BJ (cell line): Measurements from ENCODE around the gene DNM1L. TPM values are rescaled to one million over a fixed set of nuclear protein-coding genes. Genes with fewer than 3 reads are reported as not detected.

Experiments
- CTCF ChIA-PET: fragments of 350-600 bp; formaldehyde crosslinking; extraction: SDS; loops from one replicate; lab custom pipeline; 2021; ENCODE audit warnings: antibody characterized with exemption, inconsistent platforms; lab: Yijun Ruan, JAX
- POLR2A ChIA-PET: fragments of 300-600 bp; sonication (Branson Sonifier 250); formaldehyde crosslinking; extraction: SDS; loops from one replicate; lab custom pipeline; 2021; ENCODE audit warnings: antibody characterized with exemption; lab: Charles Lee
- DNase-seq: peaks from one replicate; pipeline ENCODE4 v3.0.0-alpha.2; 2011; ENCODE audit warnings: low read depth
- H3K27me3 ChIP-seq: 2 replicates; pipeline ENCODE4 v1.6.0; 2011; ENCODE audit warnings: low read length; ENCODE audit not compliant: control insufficient read depth, insufficient read depth
- H3K36me3 ChIP-seq: 2 replicates; pipeline ENCODE4 v1.5.1; 2011; ENCODE audit warnings: low read length; ENCODE audit not compliant: control insufficient read depth, insufficient read depth
- H3K4me3 ChIP-seq: 2 replicates; pipeline ENCODE4 v1.5.1; 2011; ENCODE audit warnings: low read depth, mild to moderate bottlenecking, control low read depth, low read length
- polyA plus RNA-seq: library from polyadenylated mRNA; depleted of rRNA; stranded (reverse); fragments of >200 nt; gene quantifications from 2 replicates; pipeline ENCODE4 v1.2.3, GENCODE V29; 2011
- TF ChIP-seq, protein P1 (sequence below): IDR thresholded peaks from 2 replicates; pipeline ENCODE4 v1.5.1; 2011; ENCODE audit warnings: low read depth, mild to moderate bottlenecking, control low read depth, inconsistent platforms, low read length, moderate library complexity; ENCODE audit not compliant: insufficient read depth

DNM1L gene
- polyA plus RNA-seq, 1 experiment: 27.4 TPM

DNA sequence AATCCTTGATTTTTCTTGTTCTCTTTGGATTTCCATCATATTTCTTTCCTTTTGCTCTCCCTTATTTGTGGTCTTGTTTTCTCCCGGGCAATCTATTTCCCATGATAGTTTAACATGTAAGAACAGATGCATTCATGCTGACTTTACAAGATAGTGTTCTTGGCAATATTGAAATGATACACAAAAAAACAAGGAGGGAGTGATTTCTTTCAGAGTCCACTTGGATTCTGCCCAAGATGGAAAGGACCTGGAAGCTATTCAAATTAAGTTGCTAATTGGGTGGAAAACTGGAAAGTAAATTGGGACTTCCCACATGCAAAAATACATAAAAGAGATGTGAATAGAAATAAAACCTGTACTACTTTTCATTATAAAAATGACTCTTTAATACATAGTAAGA lies 91.0 kb downstream of the DNM1L start:
- no peak for DNase-seq
- POLR2A ChIA-PET: interaction anchor here (0.6 kb wide), 1 partner anchor 8 kb away, joined by 3 read pairs; no protein-coding TSS in a partner anchor
- TF ChIP-seq, protein P1, sequence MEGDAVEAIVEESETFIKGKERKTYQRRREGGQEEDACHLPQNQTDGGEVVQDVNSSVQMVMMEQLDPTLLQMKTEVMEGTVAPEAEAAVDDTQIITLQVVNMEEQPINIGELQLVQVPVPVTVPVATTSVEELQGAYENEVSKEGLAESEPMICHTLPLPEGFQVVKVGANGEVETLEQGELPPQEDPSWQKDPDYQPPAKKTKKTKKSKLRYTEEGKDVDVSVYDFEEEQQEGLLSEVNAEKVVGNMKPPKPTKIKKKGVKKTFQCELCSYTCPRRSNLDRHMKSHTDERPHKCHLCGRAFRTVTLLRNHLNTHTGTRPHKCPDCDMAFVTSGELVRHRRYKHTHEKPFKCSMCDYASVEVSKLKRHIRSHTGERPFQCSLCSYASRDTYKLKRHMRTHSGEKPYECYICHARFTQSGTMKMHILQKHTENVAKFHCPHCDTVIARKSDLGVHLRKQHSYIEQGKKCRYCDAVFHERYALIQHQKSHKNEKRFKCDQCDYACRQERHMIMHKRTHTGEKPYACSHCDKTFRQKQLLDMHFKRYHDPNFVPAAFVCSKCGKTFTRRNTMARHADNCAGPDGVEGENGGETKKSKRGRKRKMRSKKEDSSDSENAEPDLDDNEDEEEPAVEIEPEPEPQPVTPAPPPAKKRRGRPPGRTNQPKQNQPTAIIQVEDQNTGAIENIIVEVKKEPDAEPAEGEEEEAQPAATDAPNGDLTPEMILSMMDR: no peak
- Histone ChIP-seq H3K36me3 (no peaks in the 10 kb centered on the region), H3K27me3 (no peaks in the 10 kb centered on the region), H3K4me3 (no peak overlapping the region)
- CTCF ChIA-PET: no interaction called here

DNA sequence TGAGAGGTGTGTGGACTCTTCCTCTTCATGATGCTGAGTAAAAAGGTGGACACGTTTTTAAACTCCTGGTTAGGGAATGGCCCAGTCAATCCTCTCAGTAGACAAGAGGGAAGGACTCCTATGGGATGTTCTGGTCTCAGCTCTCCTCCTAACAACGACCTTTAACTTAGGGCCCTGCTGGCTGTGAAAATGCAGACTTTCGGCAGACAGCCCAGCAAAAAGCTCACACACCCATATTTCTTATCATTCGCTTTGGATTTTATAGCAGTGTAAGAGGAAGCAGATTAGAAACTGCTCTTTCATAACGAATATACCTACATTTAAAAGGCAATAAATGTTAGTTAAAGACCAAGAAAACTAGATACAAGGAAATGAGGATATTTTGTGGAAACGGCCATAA lies 94.6 kb downstream of the DNM1L start:
- CTCF ChIA-PET: interaction anchor here (1.9 kb wide), 1 partner anchor 17 kb away, joined by 6 read pairs; no protein-coding TSS in a partner anchor
- DNase-seq: no peak
- POLR2A ChIA-PET: no interaction called here
- H3K27me3 ChIP-seq: no peaks in the 10 kb centered on the region
- TF ChIP-seq, protein P1: no peak
- H3K36me3 ChIP-seq: no peaks in the 10 kb centered on the region
- H3K4me3 ChIP-seq: no peak overlapping the region

GRCh38 chr12:32776258-32776657 lies 97.2 kb downstream of the DNM1L start:
- CTCF ChIA-PET: no interaction called here
- Histone ChIP-seq H3K27me3 (no peaks in the 10 kb centered on the region; the same call in 1 of the 2 replicates), H3K36me3 (no peaks in the 10 kb centered on the region), H3K4me3 (no peak overlapping the region)
- TF ChIP-seq, protein P1: no peak
- no peak for DNase-seq
- POLR2A ChIA-PET: no interaction called here

DNA sequence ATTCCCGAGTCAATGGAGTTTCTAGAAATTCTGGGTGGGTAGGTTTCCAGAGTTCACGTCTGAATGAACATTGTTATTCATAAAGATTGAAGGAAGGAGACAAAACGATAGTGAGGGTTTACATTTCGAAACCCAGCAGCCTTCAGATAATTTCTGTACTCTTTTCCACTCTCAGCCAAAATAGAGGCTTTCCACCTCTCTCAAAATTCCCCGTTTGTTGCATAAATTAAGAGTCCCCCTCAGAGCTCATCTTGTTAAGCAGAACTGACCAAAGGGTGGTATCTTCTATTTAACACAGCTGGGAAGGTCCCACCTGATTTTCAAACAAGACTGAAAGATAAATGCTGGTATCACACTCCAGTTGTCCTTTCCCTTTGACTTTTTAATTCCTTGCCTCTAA lies 98.1 kb downstream of the DNM1L start:
- no peak overlapping the region for H3K4me3 ChIP-seq
- DNase-seq: no peak
- TF ChIP-seq, protein P1: no peak
- H3K27me3 ChIP-seq: no peaks in the 10 kb centered on the region; the same call in 1 of the 2 replicates
- ChIA-PET CTCF (interaction anchor here (1.8 kb wide), 1 partner anchor 21 kb away, joined by 6 read pairs; the partner anchor contains the start of gene YARS2), POLR2A (no interaction called here)
- no peaks in the 10 kb centered on the region for H3K36me3 ChIP-seq

- ChIA-PET CTCF (interaction anchor here (1.8 kb wide), 2 partner anchors 11 to 21 kb away, joined by 6 read pairs; partner anchors contain the start of gene YARS2), POLR2A (no interaction called here)
Measured at GRCh38 chr12:32777691-32778175, 98.6 kb downstream of the DNM1L start.

More at GRCh38 chr12:32777691-32778175, 98.6 kb downstream of the DNM1L start:
- Histone ChIP-seq H3K36me3 (no peaks in the 10 kb centered on the region), H3K27me3 (no peaks in the 10 kb centered on the region; the same call in 1 of the 2 replicates), H3K4me3 (no peak overlapping the region)
- DNase-seq: no peak
- TF ChIP-seq, protein P1: no peak
